ENCODE data around the gene TICRR. TPM values are rescaled to one million over a fixed set of nuclear protein-coding genes. Genes with fewer than 3 reads are reported as not detected.

Gene TICRR
- total and polyA plus RNA-seq, 7 donors: 0.14 to 3.5 (median 0.42) TPM; not detected in 3

GRCh38 chr15:89669309-89669865 lies 94.1 kb downstream of the TICRR start:
- H3K9me3 ChIP-seq: no peaks in the 10 kb centered on the region
- no peaks in the 10 kb centered on the region for H3K36me3 ChIP-seq
- peaks cover 0 to 23% (median 9%) of the 10 kb centered on the region in 4 donors for H3K4me1 ChIP-seq
- 81 to 82% methylated on average over 9 of the region's 9 CpGs for WGBS, 2 donors
- no peak overlapping the region for H3K4me3 ChIP-seq
- TF ChIP-seq POLR2AphosphoS5 (IDR thresholded peaks at IDR 0.05) (no peak), EP300 (IDR thresholded peaks at IDR 0.05) (no peak), POLR2A (IDR thresholded peaks at IDR 0.05) (no peak), CTCF (IDR thresholded peaks at IDR 0.05) (no peak)
- intact Hi-C loops (cut with DNase I): no loop called here
- no peak for DNase-seq
- H3K27ac ChIP-seq: no peak overlapping the region
- no peaks in the 10 kb centered on the region for H3K27me3 ChIP-seq

- intact Hi-C loops (cut with DNase I): no loop called here
- H3K36me3 ChIP-seq: no peaks in the 10 kb centered on the region
- WGBS, 2 donors: 95 to 96% methylated on average over 15 of the region's 15 CpGs
- no peak overlapping the region for H3K4me3 ChIP-seq
- no peak for DNase-seq
- peaks cover 0 to 20% (median 7%) of the 10 kb centered on the region in 4 donors for H3K4me1 ChIP-seq
- no peaks in the 10 kb centered on the region for H3K27me3 ChIP-seq
- no peak for TF ChIP-seq POLR2A (IDR thresholded peaks at IDR 0.05)
- TF ChIP-seq CTCF (IDR thresholded peaks at IDR 0.05): no peak
- TF ChIP-seq POLR2AphosphoS5 (IDR thresholded peaks at IDR 0.05): no peak
- no peak for TF ChIP-seq EP300 (IDR thresholded peaks at IDR 0.05)
- no peaks in the 10 kb centered on the region for H3K9me3 ChIP-seq
- H3K27ac ChIP-seq: no peak overlapping the region
Measured at GRCh38 chr15:89669941-89670340, 94.7 kb downstream of the TICRR start.

GRCh38 chr15:89670971-89671560 lies 95.8 kb downstream of the TICRR start:
- intact Hi-C loops (cut with DNase I): no loop called here
- H3K9me3 ChIP-seq: no peaks in the 10 kb centered on the region
- no peak for DNase-seq
- H3K27me3 ChIP-seq: no peaks in the 10 kb centered on the region
- TF ChIP-seq POLR2A (IDR thresholded peaks at IDR 0.05): no peak
- TF ChIP-seq EP300 (IDR thresholded peaks at IDR 0.05): no peak
- TF ChIP-seq POLR2AphosphoS5 (IDR thresholded peaks at IDR 0.05): no peak
- TF ChIP-seq CTCF (IDR thresholded peaks at IDR 0.05): no peak
- WGBS, 2 donors: 82 to 89% methylated on average over 12 of the region's 12 CpGs
- H3K27ac ChIP-seq: no peak overlapping the region
- H3K36me3 ChIP-seq: no peaks in the 10 kb centered on the region
- H3K4me3 ChIP-seq: no peak overlapping the region
- H3K4me1 ChIP-seq: peaks cover 0 to 11% (median 3%) of the 10 kb centered on the region in 4 donors

GRCh38 chr15:89671687-89672086 lies 96.4 kb downstream of the TICRR start:
- H3K27ac ChIP-seq: peak overlapping the region in 1 of 4 donors; percentile 55
- intact Hi-C loops (cut with DNase I): no loop called here
- TF ChIP-seq EP300 (IDR thresholded peaks at IDR 0.05) (no peak), CTCF (IDR thresholded peaks at IDR 0.05) (no peak), POLR2AphosphoS5 (IDR thresholded peaks at IDR 0.05) (no peak), POLR2A (IDR thresholded peaks at IDR 0.05) (no peak)
- no peak overlapping the region for H3K4me3 ChIP-seq
- DNase-seq: no peak
- H3K4me1 ChIP-seq: peaks cover 0 to 8% (median 3%) of the 10 kb centered on the region in 4 donors
- no peaks in the 10 kb centered on the region for H3K27me3 ChIP-seq
- WGBS, 2 donors: 54 to 66% methylated on average over 4 of the region's 4 CpGs
- H3K9me3 ChIP-seq: no peaks in the 10 kb centered on the region
- H3K36me3 ChIP-seq: no peaks in the 10 kb centered on the region
